Heart right ventricle (tissue), 16 donors: ENCODE measurements around the gene HLA-G. TPM values are rescaled to one million over a fixed set of nuclear protein-coding genes. Genes with fewer than 3 reads are reported as not detected.

Source experiments
- ATAC-seq, 8 donors: fragments of 200-7000 bp; cut with Tn5 transposase; one replicate each; pipeline ENCODE4 v1.9.1; 2020; ENCODE audit warnings: mild to moderate bottlenecking in 8 of 8, moderate library complexity in 8 of 8, moderate number of reproducible peaks in 1 of 8
- DNase-seq, 2 donors: peaks; one replicate each; pipeline ENCODE4 v3.0.0-alpha.2; 2020
- H3K27ac ChIP-seq, 10 donors: fragments of 200-600 bp; sonication (generic) in 2 of 10; one replicate each; pipeline versions ENCODE4 v1.5.0 to v1.8.0; 2020 to 2022; ENCODE audit warnings: mild to moderate bottlenecking in 3 of 10
- H3K27me3 ChIP-seq, 7 donors: fragments of 200-600 bp; one replicate each; pipeline ENCODE4 v1.8.0; 2021 to 2022; ENCODE audit warnings: mild to moderate bottlenecking in 2 of 7
- H3K36me3 ChIP-seq, 9 donors: fragments of 200-600 bp; sonication (generic) in 1 of 9; one replicate each; pipeline versions ENCODE4 v1.5.0 to v1.8.0; 2020 to 2022; ENCODE audit warnings: mild to moderate bottlenecking in 2 of 9
- H3K4me1 ChIP-seq, 9 donors: fragments of 200-600 bp; sonication (generic) in 1 of 9; one replicate each; pipeline versions ENCODE4 v1.5.0 to v1.8.0; 2020 to 2022; ENCODE audit warnings: mild to moderate bottlenecking in 4 of 9
- H3K4me3 ChIP-seq, 10 donors: fragments of 200-600 bp; sonication (generic) in 2 of 10; one replicate each; pipeline versions ENCODE4 v1.5.0 to v1.8.0; 2020 to 2022; ENCODE audit warnings: mild to moderate bottlenecking in 7 of 10, moderate library complexity in 2 of 10
- H3K9me3 ChIP-seq, 11 donors: fragments of 200-600 bp in 10 of 11; sonication (generic) in 2 of 11; one replicate each; pipeline versions ENCODE4 v1.5.0 to v1.8.0; 2013 to 2022; ENCODE audit warnings: mild to moderate bottlenecking in 2 of 11, control low read depth in 1 of 11, moderate library complexity in 1 of 11
- CTCF ChIP-seq, 9 donors: fragments of 200-600 bp; sonication (generic) in 2 of 9; IDR thresholded peaks; one replicate each; pipeline versions ENCODE4 v1.5.0 to v1.8.0; 2021 to 2022; ENCODE audit warnings: antibody characterized with exemption in 9 of 9, mild to moderate bottlenecking in 5 of 9, moderate library complexity in 1 of 9
- WGBS, 2 donors: extraction: QIAGEN DNeasy Blood & Tissue Kit; methylation state at CpG; one replicate each; pipeline ENCODE4 v1.1.7; 2013; ENCODE audit warnings: inconsistent platforms in 1 of 2; 5-methylcytosine and 5-hydroxymethylcytosine counted together
- intact Hi-C, 10 donors: fragments of 100-400 bp; cut with DNase I; formaldehyde crosslinking; loops; one replicate each; pipeline versions ENCODE4 v1.11.1 to v1.14.2; 2022
- polyA plus RNA-seq, 2 donors: library from polyadenylated mRNA; stranded (reverse); fragments of 200-250 nt; gene quantifications; one replicate each; pipeline ENCODE4 v1.2.3, GENCODE V29; 2013
- total RNA-seq, 10 donors: library from RNA; stranded (reverse); fragmentation: NEBNext Ultra II Directional in 3 of 10; extraction: Animal tissue kit (Norgen Biotek cat#: 25700) in 3 of 10; gene quantifications; one replicate each; pipeline versions ENCODE4 v1.2.1 to v1.2.4, GENCODE V29; 2021 to 2023
- donor health status: Arrhythmogenic right ventricular cardiomyopathy.
- donor health status: ischemic (EF 13 %, LVEDD 7.1; RV severe dilation, severe dysfunction).
- donor health status: healthy with polysubstance abuse.
- donor health status: DM: no; HTN: yes; CAD: no.
- donor health status: DM: no; HTN: no; CAD: no.
- donor health status: ischemic (EF 25% LVEDD 6.9; RV normal size, moderate dysfunction).
- donor health status: ischemic (EF 25% LVEDD 5.7; RV mildly dilated, moderate dysfunction).
- donor health status: healthy.
- donor health status: DM: yes; HTN: yes; CAD: no.
- donor health status: Ischemic cardiomyopathy.
- donor health status: ischemic (EF 35%, LVEDD 5.7; RV mildly dilated, moderate dysfunction).
- donor health status: nonischemic (EF 11% LVEDD 7.7; RV severe dilation, severe dysfunction).
- donor health status: DM: yes; HTN: yes; CAD: no.
- donor health status: PGD.
- donor health status: ischemic (EF 29% LVEDD 5.4; RV normal size, mild dysfunction).
- donor health status: nonischemic (EF 23%, LVEDD 6.1; RV moderate dilation, normal function).

Gene HLA-G
- total and polyA plus RNA-seq, 12 donors, result 0.13 to 0.77 (median 0.55) TPM; not detected in 8

GRCh38 chr6:29793796-29794195, 33.8 kb upstream of the HLA-G start:
- intact Hi-C loops, result loop anchor here in 2 of 10 donors (5.0 kb wide), 1 partner anchor 56 kb away; no protein-coding TSS in a partner anchor
- no peak overlapping the region for H3K27ac ChIP-seq
- ATAC-seq (no peak), DNase-seq (no peak)
- TF ChIP-seq CTCF (IDR thresholded peaks at IDR 0.05), result no peak
- peaks cover 0 to 50% (median 35%) of the 10 kb centered on the region in 7 donors for H3K27me3 ChIP-seq
- H3K36me3 ChIP-seq, result no peaks in the 10 kb centered on the region
- H3K9me3 ChIP-seq, result no peaks in the 10 kb centered on the region
- 60 to 68% methylated on average over 3 of the region's 3 CpGs for WGBS, 2 donors
- H3K4me1 ChIP-seq, result peaks cover 0 to 22% (median 7%) of the 10 kb centered on the region in 9 donors
- no peak overlapping the region for H3K4me3 ChIP-seq

DNA sequence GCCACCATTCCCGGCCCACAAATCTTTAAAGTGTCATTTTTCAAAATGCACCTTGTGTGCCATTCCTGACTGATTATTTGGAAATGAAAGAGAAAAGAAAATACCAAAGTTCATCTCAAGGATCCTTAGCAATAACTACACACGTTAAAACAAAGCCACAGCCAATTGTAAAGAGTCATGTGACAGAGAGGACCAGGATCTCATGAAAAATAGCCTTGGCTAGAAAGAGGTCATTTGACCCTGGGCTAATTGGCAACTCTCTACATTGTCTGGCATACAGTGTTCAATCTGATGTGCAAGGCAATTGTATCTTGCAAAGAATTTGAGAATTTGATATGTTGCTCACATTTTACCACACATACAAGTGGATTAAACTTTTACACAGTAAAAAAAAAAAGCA, 31.6 kb upstream of the HLA-G start:
- WGBS, 2 donors, result 58 to 62% methylated on average over 2 of the region's 2 CpGs
- H3K27me3 ChIP-seq, result peaks cover 0 to 50% (median 39%) of the 10 kb centered on the region in 7 donors
- no peak overlapping the region for H3K27ac ChIP-seq
- DNase-seq, result no peak
- ATAC-seq, result no peak
- peaks cover 0 to 22% (median 7%) of the 10 kb centered on the region in 9 donors for H3K4me1 ChIP-seq
- H3K36me3 ChIP-seq, result no peaks in the 10 kb centered on the region
- no peaks in the 10 kb centered on the region for H3K9me3 ChIP-seq
- no peak overlapping the region for H3K4me3 ChIP-seq
- TF ChIP-seq CTCF (IDR thresholded peaks at IDR 0.05), result no peak
- intact Hi-C loops, result no loop called here

GRCh38 chr6:29797135-29797534, 30.5 kb upstream of the HLA-G start:
- intact Hi-C loops, result no loop called here
- WGBS, 2 donors, result 13 to 29% methylated on average over 2 of the region's 2 CpGs
- DNase-seq, result no peak
- Histone ChIP-seq H3K4me1 (peaks cover 0 to 11% (median 7%) of the 10 kb centered on the region in 9 donors), H3K9me3 (no peaks in the 10 kb centered on the region), H3K36me3 (no peaks in the 10 kb centered on the region), H3K27ac (no peak overlapping the region), H3K27me3 (peaks cover 0 to 46% (median 37%) of the 10 kb centered on the region in 7 donors), H3K4me3 (no peak overlapping the region)
- ATAC-seq, result no peak
- TF ChIP-seq CTCF (IDR thresholded peaks at IDR 0.05), result no peak

DNA sequence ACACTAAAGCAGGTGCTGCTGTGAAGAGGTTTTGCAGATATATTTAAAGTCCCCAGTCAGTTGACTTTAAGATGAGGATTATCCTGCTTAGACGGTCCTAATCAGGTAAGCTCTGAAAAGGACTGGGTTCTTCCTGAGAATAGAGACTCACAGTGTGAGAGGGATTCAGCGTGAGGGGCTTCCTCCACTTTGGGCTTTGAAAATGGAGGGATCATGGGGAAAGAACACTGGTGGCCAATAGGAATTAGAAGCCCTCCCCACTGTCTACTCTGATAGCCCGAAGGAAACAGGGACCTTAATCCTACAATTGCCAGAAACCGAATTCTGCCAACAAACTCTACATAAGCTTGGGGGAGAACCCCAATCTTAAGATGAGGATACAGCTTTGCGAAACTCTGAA, 29.7 kb upstream of the HLA-G start:
- Histone ChIP-seq H3K27ac (no peak overlapping the region), H3K4me3 (no peak overlapping the region), H3K4me1 (peaks cover 0 to 4% (median under 1%) of the 10 kb centered on the region in 9 donors), H3K27me3 (peaks cover 0 to 46% (median 29%) of the 10 kb centered on the region in 7 donors), H3K36me3 (no peaks in the 10 kb centered on the region), H3K9me3 (no peaks in the 10 kb centered on the region)
- ATAC-seq (no peak), DNase-seq (no peak)
- WGBS, 2 donors, result 79 to 87% methylated on average over 5 of the region's 5 CpGs
- intact Hi-C loops, result loop anchor here in 1 of 10 donors (2.0 kb wide), 1 partner anchor 155 kb away; no protein-coding TSS in a partner anchor
- no peak for TF ChIP-seq CTCF (IDR thresholded peaks at IDR 0.05)
